Measurements from ENCODE around the gene AKR1C1.
"Not testable (repeated sequence)": the region's sequence is repeated elsewhere in the genome, so short reads cannot be mapped to it uniquely, and the experiment has no call there.

Gene AKR1C1

DNA sequence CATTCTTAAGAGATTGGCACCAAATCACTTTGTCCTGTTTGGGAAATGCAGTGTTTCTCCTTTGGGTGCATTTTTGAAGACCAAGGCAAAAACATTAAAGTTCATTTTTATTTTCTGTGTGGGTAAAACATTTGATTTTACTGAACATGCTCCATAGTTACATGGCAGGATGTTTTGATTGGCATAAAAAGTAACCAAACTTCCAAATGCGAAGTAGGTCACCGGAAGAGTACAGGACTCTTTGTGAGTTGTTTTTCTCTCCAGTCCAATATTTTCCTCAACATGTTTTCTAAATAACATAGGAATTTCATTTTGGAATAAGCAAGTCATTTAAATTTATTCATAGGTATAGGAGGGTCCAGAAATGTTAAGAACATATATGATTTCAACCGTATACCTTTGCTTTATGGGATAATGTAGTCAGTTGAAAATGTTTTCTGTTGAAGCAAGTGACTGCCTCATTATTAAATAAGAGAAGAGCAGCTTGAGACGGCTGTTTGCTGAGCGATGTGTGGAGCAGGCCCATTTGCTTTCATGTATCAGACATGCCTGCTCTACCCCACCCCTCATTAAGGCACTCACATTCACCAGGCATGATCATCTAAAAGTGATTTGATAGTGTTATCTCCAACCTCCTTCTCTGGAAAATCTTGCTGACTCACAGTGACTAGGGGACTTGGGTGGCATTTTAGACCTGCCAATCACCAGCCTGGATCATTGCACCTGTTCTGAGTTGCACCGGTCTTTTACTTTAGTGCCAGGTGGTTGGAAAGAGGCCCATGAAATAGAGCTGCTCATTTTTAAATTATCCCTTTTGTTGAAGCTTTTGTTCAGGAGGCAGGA lies 56.8 kb downstream of the AKR1C1 start:
- DNase-seq = not testable (repeated sequence)

DNA sequence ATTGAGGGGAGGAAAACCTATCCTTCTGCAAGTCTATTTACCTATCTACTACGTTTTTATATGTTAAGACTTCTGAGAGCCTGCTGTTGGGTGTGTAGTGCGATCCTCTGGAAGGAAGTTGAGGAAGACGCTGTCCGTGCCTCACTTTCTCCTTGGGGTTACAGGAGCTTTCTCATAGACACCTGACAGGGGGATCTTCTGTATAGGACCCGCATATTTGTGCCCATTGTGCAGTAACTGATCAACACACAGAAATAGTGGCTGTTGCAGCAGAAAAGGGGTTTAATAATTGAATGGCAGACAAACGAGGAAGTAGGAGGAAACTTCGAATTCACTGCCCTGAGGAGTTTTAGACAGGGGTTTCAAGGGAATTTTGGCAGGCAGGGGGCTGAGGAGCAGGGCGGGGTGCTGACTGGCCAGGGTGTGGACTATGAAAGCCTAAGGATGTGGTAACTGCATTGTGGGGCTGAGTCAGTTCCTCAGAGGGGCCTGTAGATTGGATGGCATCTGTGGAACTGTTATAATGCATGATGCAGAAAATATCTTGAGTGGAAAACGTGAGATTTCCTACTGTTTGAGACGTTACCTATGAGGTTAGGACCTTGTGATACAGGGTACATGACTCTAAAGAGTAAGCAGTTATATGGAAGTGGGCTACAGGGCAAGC lies 58.5 kb downstream of the AKR1C1 start:
- not testable (repeated sequence) for DNase-seq

DNA sequence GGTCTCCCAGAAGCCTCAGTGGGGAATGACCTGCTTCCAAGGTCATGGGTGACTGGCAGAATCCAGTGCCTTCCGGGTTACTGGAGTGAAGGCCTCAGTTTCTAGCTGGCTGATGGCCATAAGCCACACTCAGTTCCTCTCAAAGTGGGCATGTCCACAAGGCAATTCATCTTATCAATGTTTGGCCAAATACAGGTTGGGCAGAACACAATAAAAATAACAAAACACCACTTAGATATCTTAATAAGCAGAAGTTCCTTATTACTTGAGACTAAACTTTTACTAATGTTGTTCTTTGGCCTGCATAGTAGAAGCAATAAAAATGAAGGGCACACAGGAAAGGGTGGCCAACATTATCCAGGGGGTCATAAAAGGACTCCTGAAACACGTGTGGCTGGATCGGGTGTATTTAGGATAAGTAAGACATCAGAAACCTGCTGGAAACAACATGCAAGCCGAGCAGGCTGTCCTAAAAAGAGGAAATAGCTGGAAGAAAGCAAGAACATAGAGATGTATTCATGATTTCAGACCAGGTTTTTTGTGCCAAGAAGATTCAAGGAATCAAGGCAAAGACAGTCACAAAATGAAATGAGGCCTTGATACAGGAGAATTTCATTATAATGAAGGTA lies 60.1 kb downstream of the AKR1C1 start:
- DNase-seq = no peak

DNA sequence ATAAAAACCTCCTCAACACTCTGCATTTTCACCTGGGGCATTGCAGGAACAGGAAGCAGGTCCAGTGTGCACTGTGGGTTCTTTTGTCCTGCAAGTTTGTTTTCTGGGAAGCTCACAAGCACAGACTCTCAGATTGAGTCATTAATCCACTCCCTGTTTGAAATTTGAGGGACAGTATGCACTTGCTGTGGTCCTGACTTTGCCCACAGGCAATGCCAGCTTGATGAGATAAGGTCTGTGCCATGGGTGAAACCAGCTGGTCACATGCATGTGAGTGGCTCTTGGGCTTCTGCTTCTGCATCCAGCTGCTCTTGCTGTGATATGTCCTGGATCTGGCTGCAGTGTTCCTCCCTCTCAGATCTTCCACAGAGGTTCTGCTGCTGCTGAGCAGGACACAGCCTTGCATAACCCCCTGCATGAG lies 62.3 kb downstream of the AKR1C1 start:
- DNase-seq = not testable (repeated sequence)

DNA sequence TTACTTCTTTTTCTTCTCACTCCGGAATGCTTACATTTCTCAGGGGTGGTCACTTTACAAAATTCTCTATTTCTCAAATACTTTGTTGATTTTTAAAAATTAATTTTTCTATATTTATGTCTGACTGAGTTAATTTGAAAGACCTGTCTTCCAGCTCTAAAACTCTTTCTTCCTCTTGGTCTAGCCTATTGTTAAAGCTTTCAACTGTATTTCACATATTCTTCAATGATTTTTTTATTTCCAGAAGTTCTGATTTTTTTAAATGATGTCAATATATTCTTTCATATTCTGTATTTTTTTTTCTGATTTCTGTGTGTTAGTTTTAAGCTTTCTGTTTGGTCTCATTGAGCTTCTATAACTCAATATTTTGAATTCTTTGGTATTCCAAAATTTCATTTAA lies 67.8 kb downstream of the AKR1C1 start:
- DNase-seq = no peak

DNA sequence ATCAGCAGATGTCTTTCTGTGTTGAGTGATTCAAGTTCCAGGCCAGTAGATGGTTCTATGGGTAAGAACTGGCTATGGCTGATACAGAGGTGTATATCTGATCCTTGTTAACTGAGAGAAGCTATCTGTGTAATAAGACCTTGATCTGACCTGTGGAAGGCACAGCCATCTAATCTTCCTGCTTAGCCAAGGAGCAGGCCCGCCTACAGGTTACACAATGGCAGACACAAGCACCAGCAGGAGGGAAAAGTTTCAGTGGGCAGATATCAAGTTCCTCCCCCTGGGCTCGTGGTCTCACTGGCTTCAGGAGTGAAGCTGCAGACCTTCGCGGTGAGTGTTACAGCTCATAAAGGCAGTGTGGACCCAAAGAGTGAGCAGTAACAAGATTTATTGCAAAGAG lies 68.4 kb downstream of the AKR1C1 start:
- not testable (repeated sequence) for DNase-seq

DNA sequence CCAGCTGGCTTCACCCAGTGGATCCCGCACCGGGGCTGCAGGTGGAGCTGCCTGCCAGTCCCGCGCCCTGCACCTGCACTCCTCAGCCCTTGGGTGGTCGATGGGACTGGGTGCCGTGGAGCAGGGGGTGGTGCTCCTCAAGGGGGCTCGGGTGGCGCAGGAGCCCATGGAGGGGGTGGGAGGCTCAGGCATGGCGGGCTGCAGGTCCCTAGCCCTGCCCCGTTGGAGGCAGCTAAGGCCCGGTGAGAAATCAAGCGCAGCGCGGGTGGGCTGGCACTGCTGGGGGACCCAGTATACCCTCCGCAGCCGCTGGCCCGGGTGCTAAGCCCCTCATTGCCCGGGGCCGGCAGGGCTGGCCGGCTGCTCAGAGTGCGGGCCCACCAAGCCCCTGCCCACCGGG lies 69.2 kb downstream of the AKR1C1 start:
- not testable (repeated sequence) for DNase-seq
